A549 (cell line): ENCODE measurements around the gene C8A. TPM values are rescaled to one million over a fixed set of nuclear protein-coding genes. Genes with fewer than 3 reads are reported as not detected.

Experiments
- ATAC-seq, 2 experiments: fragments of 200-7000 bp in 1 of 2; fragments of >200 bp in 1 of 2; cut with Nextera tagmentation in 1 of 2; cut with Tn5 transposase in 1 of 2; 3 replicates each; pipeline versions ENCODE4 v1.8.0 to v1.9.1; 2018 to 2020; ENCODE audit warnings: mild to moderate bottlenecking in 1 of 2, moderate library complexity in 1 of 2
- CTCF ChIA-PET: fragments of 300-600 bp; sonication (Branson Sonifier 250); formaldehyde crosslinking; extraction: SDS; loops from one replicate; lab custom pipeline; 2021; ENCODE audit warnings: antibody characterized with exemption, inconsistent platforms; lab: Yijun Ruan, JAX
- POLR2A ChIA-PET: fragments of 350-600 bp; formaldehyde crosslinking; extraction: SDS; loops from one replicate; lab custom pipeline; 2021; ENCODE audit warnings: antibody characterized with exemption, inconsistent platforms; lab: Yijun Ruan, JAX
- DNase-seq, 2 experiments: peaks; one replicate each; pipeline versions ENCODE4 v3.0.0 to v3.0.0-alpha.2; 2011 to 2016; ENCODE audit warnings: low read depth in 1 of 2, low spot score in 1 of 2
- FAIRE-seq: peaks from 2 replicates; lab custom pipeline; 2011; peaks lifted over from hg19 to GRCh38; lab: Jason Lieb, UNC
- H3K27ac ChIP-seq, 2 experiments: fragments of >200 bp; sonication (Bioruptor Twin); formaldehyde crosslinking; 3 replicates each; pipeline ENCODE4 v1.5.1; 2016 to 2017
- H3K4me1 ChIP-seq: fragments of >200 bp; sonication (Bioruptor Twin); formaldehyde crosslinking; 3 replicates; pipeline ENCODE4 v1.6.1; 2016
- H3K4me2 ChIP-seq: fragments of >200 bp; sonication (Bioruptor Twin); formaldehyde crosslinking; 3 replicates; pipeline ENCODE4 v1.6.1; 2016
- H3K4me3 ChIP-seq: fragments of >200 bp; sonication (Bioruptor Twin); formaldehyde crosslinking; 3 replicates; pipeline ENCODE4 v1.5.1; 2016
- H3K9me3 ChIP-seq: fragments of >200 bp; sonication (Bioruptor Twin); formaldehyde crosslinking; 3 replicates; pipeline ENCODE4 v1.6.1; 2016
- BCL3 ChIP-seq: fragments of >200 bp; sonication (Bioruptor Twin); formaldehyde crosslinking; IDR thresholded peaks from 3 replicates; pipeline ENCODE4 v1.6.1; 2016
- BHLHE40 ChIP-seq: IDR thresholded peaks from 2 replicates; pipeline ENCODE4 v1.6.1; 2012; ENCODE audit warnings: low read depth, low read length, inconsistent platforms
- CBX2 ChIP-seq: fragments of 200-600 bp; sonication (generic); IDR thresholded peaks from 2 replicates; pipeline ENCODE4 v1.6.1; 2016; ENCODE audit warnings: low read depth, mild to moderate bottlenecking, borderline replicate concordance
- CBX8 ChIP-seq: fragments of 200-600 bp; sonication (generic); IDR thresholded peaks from 2 replicates; pipeline ENCODE4 v1.6.1; 2016
- CEBPB ChIP-seq, 2 experiments: fragments of >200 bp in 1 of 2; sonication (Bioruptor Twin) in 1 of 2; formaldehyde crosslinking in 1 of 2; IDR thresholded peaks; 2 replicates each; pipeline ENCODE4 v1.6.1; 2012 to 2016
- CTCF ChIP-seq: fragments of >200 bp; sonication (Bioruptor Twin); formaldehyde crosslinking; IDR thresholded peaks from 3 replicates; pipeline ENCODE4 v1.5.1; 2016
- EHF ChIP-seq: fragments of 250-450 bp; sonication (Bioruptor Pico); IDR thresholded peaks from 2 replicates; pipeline ENCODE4 v1.5.0; 2020; ENCODE audit warnings: mild to moderate bottlenecking
- EP300 ChIP-seq, 2 experiments: fragments of >200 bp; sonication (Bioruptor Twin); formaldehyde crosslinking; IDR thresholded peaks; 2 replicates in 1 of 2; 3 replicates in 1 of 2; pipeline ENCODE4 v1.6.1; 2016 to 2017
- FOSB ChIP-seq: fragments of 250-450 bp; sonication (Bioruptor Pico); IDR thresholded peaks from 2 replicates; pipeline ENCODE4 v1.5.0; 2020; ENCODE audit warnings: mild to moderate bottlenecking, moderate library complexity
- HOXA7 ChIP-seq: fragments of 250-450 bp; sonication (Bioruptor Pico); IDR thresholded peaks from 2 replicates; pipeline ENCODE4 v1.5.0; 2020; ENCODE audit warnings: mild to moderate bottlenecking, moderate library complexity
- JUN ChIP-seq, 2 experiments: fragments of >200 bp; sonication (Bioruptor Twin); formaldehyde crosslinking; IDR thresholded peaks; 2 replicates in 1 of 2; 3 replicates in 1 of 2; pipeline ENCODE4 v1.6.1; 2016 to 2017
- KDM1A ChIP-seq: fragments of 200-600 bp; sonication (generic); IDR thresholded peaks from 2 replicates; pipeline ENCODE4 v1.6.1; 2016; ENCODE audit warnings: low read depth, mild to moderate bottlenecking
- MAFK ChIP-seq: fragments of 450-650 bp; IDR thresholded peaks from 2 replicates; pipeline ENCODE4 v1.6.1; 2014; ENCODE audit not compliant: partially characterized antibody
- MYC ChIP-seq: IDR thresholded peaks from 2 replicates; pipeline ENCODE4 v1.6.1; 2012; ENCODE audit warnings: mild to moderate bottlenecking, inconsistent platforms, low read length, improper control_type of control experiment, borderline replicate concordance
- RAD21 ChIP-seq, 2 experiments: fragments of >200 bp in 1 of 2; sonication (Bioruptor Twin) in 1 of 2; formaldehyde crosslinking in 1 of 2; IDR thresholded peaks in 1 of 2; conservative IDR thresholded peaks in 1 of 2; 2 replicates in 1 of 2; 3 replicates in 1 of 2; pipeline ENCODE4 v1.6.1; 2012 to 2018; ENCODE audit warnings: inconsistent platforms in 1 of 2
- RARB ChIP-seq: fragments of 250-450 bp; sonication (Bioruptor Pico); IDR thresholded peaks from 2 replicates; pipeline ENCODE4 v1.8.0; 2021; ENCODE audit warnings: mild to moderate bottlenecking, moderate library complexity
- REST ChIP-seq: fragments of 200-600 bp; sonication (generic); IDR thresholded peaks from 2 replicates; pipeline ENCODE4 v1.6.1; 2016; ENCODE audit warnings: antibody characterized with exemption, mild to moderate bottlenecking, moderate library complexity
- RFX5 ChIP-seq: fragments of 450-650 bp; IDR thresholded peaks from 2 replicates; pipeline ENCODE4 v1.7.1; 2014; ENCODE audit warnings: antibody characterized with exemption, mild to moderate bottlenecking, moderate library complexity
- TFCP2L1 ChIP-seq: fragments of 250-450 bp; sonication (Bioruptor Pico); IDR thresholded peaks from 2 replicates; pipeline ENCODE4 v1.5.0; 2021; ENCODE audit warnings: mild to moderate bottlenecking
- TP53 ChIP-seq: fragments of 250-450 bp; sonication (Bioruptor Pico); IDR thresholded peaks from 2 replicates; pipeline ENCODE4 v1.5.0; 2021; ENCODE audit warnings: mild to moderate bottlenecking, moderate library complexity
- WGBS: methylation state at CpG from one replicate; pipeline ENCODE4 v1.1.6; 2017; ENCODE audit errors: missing lambda C conversion rate; 5-methylcytosine and 5-hydroxymethylcytosine counted together
- polyA plus RNA-seq, 4 experiments: library from polyadenylated mRNA; depleted of rRNA in 3 of 4; stranded (reverse); fragments of >200 nt; fragmentation: RNase III in 1 of 4; extraction: RNeasy Plus Mini Kit Qiagen cat#74134 plus additional on column Dnase treatment in 1 of 4; gene quantifications; 2 replicates in 3 of 4; 3 replicates in 1 of 4; pipeline ENCODE4 v1.2.3, GENCODE V29; 2011 to 2017

The C8A gene
- polyA plus RNA-seq, 2 of the 4 experiments (the other 2 are of a cell fraction), result not detected

- CTCF ChIA-PET, result no interaction called here
- WGBS, result 3% methylated on average over 2 of the region's 2 CpGs
- no peak for TF ChIP-seq CBX8
- no peak for TF ChIP-seq EP300 (IDR thresholded peaks at IDR 0.05)
- TF ChIP-seq REST, result no peak
- no peak for TF ChIP-seq MAFK
- TF ChIP-seq RAD21 (conservative IDR thresholded peaks at IDR 0.05 in 1 of 2, IDR thresholded peaks at IDR 0.05 in 1 of 2), result no peak
- TF ChIP-seq RFX5, result no peak
- TF ChIP-seq BCL3, result no peak
- no peak for TF ChIP-seq RARB
- TF ChIP-seq TFCP2L1, result no peak
- TF ChIP-seq CBX2, result no peak
- TF ChIP-seq CEBPB (IDR thresholded peaks at IDR 0.05), result no peak
- TF ChIP-seq JUN (IDR thresholded peaks at IDR 0.05), result no peak
- TF ChIP-seq KDM1A, result no peak
- no peak for TF ChIP-seq TP53 (CRISPR knock-in tag)
- TF ChIP-seq EHF (CRISPR knock-in tag), result no peak
- TF ChIP-seq CTCF, result no peak
These were observed 50.2 kb downstream of the C8A start for GRCh38 chr1:56904663-56905397.

GRCh38 chr1:56905667-56906066 is 51.1 kb downstream of the C8A start:
- CTCF ChIA-PET, result no interaction called here
- Histone ChIP-seq H3K27ac (no peak overlapping the region), H3K4me1 (no peaks in the 10 kb centered on the region)
- TF ChIP-seq HOXA7 (CRISPR knock-in tag) (no peak), TP53 (CRISPR knock-in tag) (no peak), FOSB (CRISPR knock-in tag) (no peak), BHLHE40 (no peak), CEBPB (IDR thresholded peaks at IDR 0.05) (no peak), MYC (no peak)
- TF ChIP-seq, all 56 proteins: peak for 0
- DNase-seq (no peak), ATAC-seq (no peak), FAIRE-seq (no peak)
- H3K9me3 ChIP-seq, result no peaks in the 10 kb centered on the region
- no peak overlapping the region for H3K4me3 ChIP-seq
- H3K4me2 ChIP-seq, result no peak overlapping the region
- POLR2A ChIA-PET, result no interaction called here
- 12% methylated on average over 3 of the region's 3 CpGs for whole genome bisulfite sequencing

More at GRCh38 chr1:56904663-56905397, 50.2 kb downstream of the C8A start:
- Histone ChIP-seq H3K4me3 (no peak overlapping the region), H3K9me3 (no peaks in the 10 kb centered on the region), H3K4me1 (no peaks in the 10 kb centered on the region), H3K4me2 (no peak overlapping the region), H3K27ac (no peak overlapping the region)
- FAIRE-seq (no peak), DNase-seq (no peak), ATAC-seq (no peak)
- POLR2A ChIA-PET, result no interaction called here
